ENCODE results near the gene DDX24.
A peak's percentile ranks its signal among the peaks of the same experiment; 100 is the strongest.

The DDX24 gene, protein sequence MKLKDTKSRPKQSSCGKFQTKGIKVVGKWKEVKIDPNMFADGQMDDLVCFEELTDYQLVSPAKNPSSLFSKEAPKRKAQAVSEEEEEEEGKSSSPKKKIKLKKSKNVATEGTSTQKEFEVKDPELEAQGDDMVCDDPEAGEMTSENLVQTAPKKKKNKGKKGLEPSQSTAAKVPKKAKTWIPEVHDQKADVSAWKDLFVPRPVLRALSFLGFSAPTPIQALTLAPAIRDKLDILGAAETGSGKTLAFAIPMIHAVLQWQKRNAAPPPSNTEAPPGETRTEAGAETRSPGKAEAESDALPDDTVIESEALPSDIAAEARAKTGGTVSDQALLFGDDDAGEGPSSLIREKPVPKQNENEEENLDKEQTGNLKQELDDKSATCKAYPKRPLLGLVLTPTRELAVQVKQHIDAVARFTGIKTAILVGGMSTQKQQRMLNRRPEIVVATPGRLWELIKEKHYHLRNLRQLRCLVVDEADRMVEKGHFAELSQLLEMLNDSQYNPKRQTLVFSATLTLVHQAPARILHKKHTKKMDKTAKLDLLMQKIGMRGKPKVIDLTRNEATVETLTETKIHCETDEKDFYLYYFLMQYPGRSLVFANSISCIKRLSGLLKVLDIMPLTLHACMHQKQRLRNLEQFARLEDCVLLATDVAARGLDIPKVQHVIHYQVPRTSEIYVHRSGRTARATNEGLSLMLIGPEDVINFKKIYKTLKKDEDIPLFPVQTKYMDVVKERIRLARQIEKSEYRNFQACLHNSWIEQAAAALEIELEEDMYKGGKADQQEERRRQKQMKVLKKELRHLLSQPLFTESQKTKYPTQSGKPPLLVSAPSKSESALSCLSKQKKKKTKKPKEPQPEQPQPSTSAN

DNA sequence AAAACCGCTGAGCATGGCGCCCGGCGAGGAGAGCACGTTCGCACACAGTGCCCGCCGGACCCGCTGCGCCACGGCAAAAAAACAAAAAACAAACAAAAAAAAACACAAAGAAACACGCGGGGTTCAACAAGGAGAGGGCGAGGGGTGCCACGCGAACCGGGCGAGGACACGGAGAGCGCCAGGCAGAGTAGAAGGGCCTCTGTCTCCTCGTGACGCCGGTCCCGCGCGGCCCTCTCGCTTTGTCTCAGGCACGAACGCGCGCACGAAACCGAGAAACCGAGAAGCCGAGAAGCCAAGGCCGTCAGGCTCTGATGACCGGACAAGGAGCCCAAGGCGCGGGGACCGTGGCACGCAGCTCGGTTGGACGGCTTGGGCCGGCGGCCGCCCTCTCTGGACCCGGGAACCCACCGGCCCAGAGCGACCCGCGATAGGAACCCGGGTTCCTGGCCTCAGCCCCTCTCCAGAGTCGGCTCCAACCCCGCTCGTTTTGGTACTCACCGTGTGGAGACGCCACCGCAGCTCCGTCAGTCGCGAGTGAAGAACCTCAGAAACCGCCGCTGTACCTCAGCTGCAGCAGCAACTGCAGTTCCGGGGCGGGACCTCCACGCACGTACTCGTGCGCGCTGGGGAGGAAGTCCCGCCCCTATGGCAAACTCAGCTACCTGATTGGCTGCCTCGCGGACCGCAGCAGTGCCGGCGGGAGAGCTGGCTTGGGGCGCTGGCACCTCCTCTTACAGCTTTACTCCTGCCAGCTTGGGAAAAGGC lies at the start of gene DDX24, which contains the start of gene IFI27L1:
Gene DDX24 (minus strand): TSS at position 582 of the 765 bp plus-strand sequence. CDS start 1,460 bp downstream, outside the sequence.
Gene IFI27L1 (plus strand): TSS at position 690 of the 765 bp plus-strand sequence. CDS start 15,628 bp downstream, outside the sequence.
- peak; percentile 99 for DNase-seq (ENCODE audit: low spot score)

DNA sequence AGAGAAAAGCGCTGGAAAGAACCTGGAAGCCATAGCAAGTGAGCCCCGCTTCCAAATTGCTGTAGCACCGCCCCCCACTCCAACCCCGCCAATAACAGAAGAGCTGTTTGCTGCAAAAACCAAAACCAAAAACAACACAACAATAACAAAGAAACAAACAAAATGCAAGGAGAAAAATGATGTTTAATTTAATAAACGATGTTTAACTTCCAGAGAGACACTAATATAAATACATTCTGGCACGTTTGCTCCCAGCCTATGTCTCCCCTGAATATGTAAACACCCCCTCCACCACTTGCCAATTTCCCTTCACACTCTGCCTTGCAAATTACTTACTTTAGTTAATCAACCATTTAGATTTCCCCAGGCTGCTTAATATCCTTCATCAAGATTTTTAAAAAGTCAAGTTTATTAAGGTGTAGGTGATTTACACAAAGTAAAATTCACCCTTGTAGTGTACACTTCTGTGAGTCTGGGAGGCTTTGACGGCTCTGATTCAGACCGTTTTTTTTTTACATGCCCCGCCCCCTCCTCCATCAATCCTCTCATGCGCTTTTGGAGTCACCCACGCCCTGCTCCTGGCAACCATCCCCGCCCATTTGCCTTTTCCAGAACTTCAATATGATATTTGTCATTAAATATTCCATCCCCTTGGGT lies 48.9 kb upstream of the DDX24 start:
- DNase-seq (ENCODE audit: low spot score), result peak; percentile 55

DNA sequence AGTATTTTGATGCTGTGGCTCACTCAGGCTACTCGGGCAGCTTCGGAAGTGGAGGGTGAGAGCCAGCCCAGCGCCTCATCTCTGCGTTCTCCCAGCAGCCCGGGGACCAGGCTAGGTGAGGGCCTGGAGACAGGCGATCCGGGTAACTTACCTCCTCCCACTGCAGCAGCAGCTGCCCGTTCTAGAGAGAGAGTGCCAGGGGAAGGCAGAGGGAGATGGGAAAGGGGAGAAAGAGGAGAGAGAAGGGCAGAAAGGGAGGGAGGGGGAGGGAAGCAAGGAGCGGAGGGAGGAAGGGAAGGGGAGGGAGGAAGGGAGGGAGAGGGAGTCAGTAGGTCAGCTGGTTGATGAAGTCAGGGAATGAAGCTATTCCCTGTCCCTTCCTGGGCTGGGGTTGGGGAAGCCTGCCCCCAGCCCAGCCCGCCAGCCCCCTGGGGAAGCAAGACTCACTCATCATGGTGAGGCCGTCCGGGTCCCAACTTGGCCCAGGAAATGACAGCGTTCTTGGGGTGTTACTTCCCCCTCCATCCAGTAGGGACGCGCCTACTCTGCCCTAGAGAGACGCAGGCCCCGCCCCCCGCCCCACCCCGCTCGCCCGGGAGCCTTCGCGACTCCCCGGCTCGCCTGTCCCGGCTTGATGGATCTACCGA lies 48.2 kb upstream of the DDX24 start, which contains the start of gene IFI27L2:
Gene IFI27L2 (minus strand): TSS at position 494 of the 647 bp plus-strand sequence. CDS start 40 bp downstream, at position 454.
- peak; percentile 92 for DNase-seq (ENCODE audit: low spot score)

DNA sequence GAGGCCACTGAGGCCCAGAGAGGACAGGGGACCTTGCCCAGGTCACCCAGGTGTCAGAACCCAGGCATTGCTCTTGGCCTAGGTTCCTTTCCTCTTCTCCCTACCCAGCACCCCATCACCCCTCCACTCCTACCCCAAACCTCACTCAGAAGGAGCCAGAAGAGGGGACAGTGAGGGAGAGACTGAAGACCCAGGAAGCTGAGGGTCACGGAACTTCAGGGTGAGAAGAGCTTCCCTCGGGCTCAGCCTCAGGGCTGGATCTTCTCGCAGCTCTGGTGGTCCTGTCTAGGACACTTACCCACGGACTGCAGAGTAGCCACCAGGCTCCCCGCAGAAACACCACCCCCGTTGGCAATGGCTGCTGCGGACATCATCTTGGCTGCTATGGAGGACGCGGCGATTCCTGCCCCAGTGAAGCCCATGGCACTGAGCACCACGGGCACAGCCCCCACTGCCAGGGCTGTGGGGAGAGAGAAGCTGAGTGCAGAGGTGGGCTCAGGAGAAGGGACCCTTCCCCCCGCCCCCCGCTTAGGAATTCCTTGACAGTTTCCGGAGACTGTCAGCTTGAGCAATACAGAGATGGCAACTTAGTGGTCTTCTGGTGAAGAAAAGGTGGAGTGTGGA lies 47.3 kb upstream of the DDX24 start:
- no peak for DNase-seq (ENCODE audit: low spot score)

DNA sequence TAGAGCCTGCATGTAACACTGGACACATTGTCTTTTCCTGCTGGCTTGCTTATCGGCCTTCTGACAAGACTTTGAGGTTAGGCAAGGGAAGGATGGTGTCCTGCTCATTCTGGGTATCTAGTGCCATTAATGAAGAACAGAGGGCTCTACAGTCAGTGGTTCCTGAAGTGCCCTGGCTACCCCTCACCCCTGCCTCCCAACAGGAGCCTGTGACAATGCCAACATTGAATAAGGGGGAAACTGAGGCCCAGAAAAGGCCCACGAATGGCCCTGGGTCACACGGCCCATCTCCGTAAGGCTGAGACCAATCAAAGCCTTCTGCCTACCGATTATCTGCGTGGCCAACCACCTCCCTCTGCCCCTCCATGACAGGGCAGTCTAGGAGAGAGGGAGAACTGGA lies 46.3 kb upstream of the DDX24 start:
- DNase-seq (ENCODE audit: low spot score), result no peak

DNA sequence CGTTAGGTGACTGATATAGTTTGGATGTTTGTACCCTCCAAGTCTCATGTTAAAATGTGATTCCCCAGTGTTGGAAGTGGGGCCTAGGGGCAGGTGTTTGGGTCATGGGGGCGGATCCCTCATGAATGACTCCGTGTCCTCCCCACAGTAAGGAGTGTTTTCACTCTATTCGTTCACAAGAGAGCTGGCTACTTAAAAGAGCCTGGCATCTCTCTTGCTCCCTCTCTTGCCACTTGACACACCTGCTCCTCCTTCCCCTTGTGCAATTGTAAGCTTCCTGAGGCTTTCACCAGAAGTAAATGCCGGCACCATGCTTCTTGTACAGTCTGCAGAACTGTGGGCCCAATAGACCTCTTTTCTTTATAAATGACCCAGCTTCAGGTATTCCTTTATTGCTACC lies 45.8 kb upstream of the DDX24 start:
- no peak for DNase-seq (ENCODE audit: low spot score)

DNA sequence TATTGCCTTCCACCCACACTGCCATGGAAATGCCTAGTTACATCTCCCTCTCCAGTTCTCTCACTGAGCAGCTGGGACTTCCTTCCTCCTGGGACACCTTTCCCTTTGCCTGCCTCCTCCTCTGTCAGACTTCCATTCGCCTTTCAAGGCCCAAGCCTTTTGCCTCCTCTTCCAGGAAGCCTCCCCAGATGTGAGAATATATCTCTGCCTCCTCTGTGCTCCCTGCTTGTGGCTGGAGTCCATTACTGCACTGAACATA lies 45.3 kb upstream of the DDX24 start:
- no peak for DNase-seq (ENCODE audit: low spot score)

DNA sequence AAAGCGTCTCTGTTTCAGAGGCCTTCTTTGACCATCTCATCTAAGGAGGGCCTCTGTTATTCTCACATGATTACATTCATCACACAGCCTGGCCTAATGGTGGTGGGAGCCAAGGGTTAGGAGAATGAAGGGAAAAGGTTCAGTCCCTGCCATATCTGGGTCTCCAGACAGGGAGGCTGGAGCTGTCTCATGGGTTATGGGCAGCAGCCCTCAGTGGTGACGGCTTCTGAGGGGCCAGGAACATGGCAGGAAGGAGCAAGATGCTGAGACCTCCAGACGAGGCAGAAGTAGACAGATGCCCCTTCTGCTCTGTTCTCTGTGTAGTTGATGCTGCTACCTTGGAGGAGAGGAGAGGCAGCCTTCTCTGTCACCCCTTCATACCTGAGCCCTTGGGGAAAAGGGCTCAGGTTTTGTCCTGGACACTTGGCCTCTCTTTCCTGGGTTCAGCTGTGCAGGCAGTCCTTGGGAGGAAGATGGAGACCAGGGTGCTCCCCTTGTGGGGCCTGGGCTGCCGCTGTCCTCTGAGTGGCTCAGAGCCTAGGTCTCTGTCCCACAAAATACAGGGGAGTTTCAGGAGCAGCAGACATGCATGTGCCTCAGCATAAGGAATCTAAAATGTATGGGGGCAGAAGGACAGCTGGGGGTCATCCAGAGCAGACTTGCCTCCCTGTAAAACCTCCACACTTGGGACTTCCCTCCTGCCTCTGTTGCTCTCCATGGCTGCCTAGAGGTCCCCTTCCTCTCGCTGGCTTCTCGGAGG lies 44.8 kb upstream of the DDX24 start:
- no peak for DNase-seq (ENCODE audit: low spot score)

DNA sequence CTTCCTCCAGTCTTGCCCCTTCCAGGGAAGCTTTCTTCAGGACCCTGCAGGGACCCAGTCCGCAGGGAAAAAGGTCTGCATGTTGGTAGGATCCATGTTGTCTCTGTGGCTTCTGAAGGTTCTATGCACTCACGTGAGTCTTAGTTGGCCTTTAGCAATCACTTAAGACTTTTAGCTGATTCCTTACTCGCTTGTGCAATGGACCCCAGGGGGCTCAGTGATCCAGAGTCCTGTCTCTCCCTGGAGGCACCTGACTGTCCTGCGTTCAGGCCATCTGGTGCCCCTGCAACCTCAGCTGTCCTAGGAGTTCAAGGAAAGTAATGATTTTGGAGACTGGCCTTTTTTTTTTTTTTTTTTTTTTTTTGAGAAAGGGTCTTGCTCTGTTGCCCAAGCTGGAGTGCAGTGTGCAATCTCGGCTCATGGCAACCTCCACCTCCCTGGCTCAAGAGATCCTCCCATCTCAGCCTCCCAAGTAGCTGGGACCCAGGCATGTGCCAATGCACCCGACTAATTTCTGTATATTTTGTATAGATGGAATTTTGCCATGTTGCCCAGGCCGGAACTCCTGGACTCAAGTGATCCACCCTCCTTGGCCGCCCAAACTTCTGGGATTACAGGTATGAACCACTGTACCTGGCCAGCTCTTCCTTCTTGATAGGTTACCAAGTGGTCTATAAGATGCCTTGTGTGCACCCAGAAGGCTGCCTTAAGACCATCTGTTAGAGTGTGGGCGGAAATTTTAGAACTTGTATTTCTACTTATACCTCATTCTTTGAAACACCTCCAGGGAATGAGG lies 43.8 kb upstream of the DDX24 start:
- no peak for DNase-seq (ENCODE audit: low spot score)

DNA sequence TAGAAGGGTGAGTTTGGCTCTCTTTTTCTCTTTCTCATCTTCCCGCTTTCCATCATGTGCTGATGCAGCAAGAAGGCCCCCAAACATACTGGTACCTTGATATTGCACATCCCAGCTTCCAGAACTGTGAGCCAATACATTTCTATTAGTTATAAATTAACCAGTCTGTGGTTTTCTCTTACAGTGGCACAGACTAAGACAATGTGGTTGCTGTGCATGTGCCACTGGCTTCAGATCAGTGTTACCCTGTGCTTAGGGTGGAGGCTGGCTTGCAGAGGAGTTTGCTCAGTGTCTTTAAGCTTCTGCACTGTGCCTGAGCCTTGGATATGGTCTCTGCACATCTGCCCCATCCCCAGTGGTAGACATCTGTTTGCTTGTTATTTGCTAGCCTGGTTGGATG lies 42.9 kb upstream of the DDX24 start:
- no peak for DNase-seq (ENCODE audit: low spot score)

DNA sequence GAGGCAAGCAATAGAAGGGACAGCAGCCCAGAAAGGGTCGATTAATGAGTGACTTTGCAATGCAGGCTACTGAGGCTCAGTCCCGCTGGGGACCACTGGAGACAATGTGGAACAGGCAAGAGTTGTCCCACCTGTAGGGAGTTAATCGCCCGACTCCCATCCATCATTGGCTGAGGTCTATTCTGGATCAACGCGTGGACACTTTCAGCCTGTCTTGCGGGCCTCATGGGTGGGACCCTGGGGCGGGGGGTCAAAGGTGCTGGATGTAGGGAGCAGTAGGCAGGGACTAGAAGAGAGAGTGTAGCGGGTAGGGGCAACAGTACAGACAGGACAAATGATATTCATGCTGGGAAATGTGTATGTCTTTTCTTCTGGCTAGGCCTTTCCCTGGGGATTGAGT lies 42.3 kb upstream of the DDX24 start:
- no peak for DNase-seq (ENCODE audit: low spot score)

DNA sequence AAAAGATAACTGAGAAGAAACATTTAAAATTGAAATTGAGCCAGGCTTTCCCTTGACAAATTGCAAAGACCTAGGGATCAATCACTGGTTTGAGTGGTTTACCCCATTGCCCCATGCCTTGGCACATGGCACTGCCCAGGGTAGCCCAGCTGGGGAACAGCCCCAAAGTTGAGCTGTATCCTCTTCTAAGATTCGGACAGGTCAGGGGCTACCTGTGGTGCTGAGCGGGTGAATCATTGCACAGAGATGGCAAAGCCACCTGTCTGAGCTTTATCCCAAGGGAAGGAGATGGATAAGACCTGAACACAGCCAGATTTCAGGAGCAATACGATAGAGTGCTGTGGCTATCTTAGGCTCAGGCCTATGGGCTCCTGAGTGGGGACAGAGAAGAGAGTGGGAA lies 41.4 kb upstream of the DDX24 start:
- DNase-seq (ENCODE audit: low spot score), result no peak

DNA sequence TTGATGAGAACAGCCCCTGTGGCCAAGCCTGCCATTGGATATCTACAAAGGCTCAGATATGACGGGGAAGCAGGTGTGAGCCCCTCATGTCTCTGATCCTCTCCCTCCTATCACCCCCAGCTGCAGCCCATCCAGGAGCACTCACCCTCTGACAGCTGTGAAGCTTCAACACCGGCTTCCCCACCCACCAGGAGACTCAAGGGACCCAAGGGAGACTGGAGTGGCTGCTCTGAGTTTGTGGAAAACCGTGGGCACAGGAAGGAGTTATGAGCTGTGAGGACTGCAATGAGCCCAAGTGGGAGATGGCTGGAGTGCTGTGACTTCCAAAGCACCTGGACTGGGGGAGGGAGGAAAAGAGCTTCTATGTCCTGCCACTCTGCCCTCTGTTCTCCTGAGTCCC lies 40.5 kb upstream of the DDX24 start:
- no peak for DNase-seq (ENCODE audit: low spot score)

DNA sequence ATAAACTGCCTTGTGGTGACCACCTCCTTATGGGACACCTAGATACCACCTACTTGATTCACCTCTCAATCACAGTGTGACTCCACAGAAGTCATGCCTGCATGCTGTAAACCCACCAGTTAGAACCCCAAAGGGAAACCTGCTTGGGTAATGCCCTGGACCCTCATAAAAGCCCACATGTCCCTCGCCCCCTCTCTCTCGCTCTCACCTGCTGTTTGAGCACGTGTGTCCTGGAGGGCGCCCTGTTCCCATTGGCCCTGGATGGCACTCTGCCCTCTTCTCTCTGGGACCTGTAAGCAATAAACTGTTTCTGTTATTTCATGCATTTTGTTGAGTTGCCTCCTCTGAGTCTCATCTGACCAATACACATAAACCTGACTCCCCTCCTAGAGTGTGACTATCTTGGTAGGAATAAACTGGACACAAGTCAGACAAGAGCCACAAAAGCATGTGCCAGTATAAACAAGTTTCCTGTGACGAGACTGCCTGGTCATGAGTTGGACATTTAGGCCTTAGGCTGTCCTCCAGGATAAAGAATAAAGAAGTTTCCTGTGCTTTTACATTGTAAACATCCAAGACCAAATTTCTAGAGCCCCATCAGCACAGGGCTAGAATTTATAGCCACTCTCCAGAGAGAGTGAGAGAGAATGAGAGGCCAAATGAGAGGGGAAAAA lies 39.8 kb upstream of the DDX24 start:
- DNase-seq (ENCODE audit: low spot score), result no peak

DNA sequence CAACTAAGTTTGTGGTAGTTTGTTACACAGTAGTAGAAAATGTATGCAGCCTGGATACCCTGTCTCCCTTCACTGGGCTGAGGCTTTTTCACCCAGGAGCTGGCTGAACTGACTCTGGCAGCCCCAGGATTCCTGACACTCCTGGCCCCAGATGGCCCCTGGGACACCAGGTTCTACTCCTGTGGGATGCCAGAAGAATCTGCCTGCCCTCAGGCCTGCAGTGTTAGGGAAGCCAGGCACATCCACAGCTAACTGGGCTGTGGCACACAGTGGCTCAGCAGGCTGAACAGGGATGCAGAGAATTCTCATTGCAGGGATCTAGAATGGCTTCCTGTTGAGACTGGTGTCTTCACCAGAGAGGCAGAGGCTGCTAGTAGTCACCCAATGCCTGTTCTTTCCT lies 38.1 kb upstream of the DDX24 start:
- no peak for DNase-seq (ENCODE audit: low spot score)

DNA sequence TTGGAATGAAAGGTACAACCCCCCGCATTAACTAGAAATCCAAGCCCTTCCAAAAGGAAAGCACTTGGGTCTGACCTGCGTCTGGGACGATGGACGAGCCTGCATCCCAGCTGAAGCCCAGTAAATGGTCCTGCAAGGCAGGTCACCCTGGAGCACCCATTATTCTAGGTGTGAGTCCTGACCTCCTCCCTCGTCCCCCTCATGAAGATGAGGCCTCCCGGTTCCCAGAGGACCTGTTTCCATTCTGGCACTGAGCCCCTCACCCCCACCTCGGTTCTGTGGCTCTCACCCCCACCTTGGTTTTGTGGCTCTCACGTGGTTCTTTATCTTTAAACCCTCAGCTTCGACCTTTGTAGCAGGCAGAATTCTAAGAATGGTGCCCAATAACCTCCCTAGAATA lies 36.9 kb upstream of the DDX24 start:
- DNase-seq (ENCODE audit: low spot score), result no peak

DNA sequence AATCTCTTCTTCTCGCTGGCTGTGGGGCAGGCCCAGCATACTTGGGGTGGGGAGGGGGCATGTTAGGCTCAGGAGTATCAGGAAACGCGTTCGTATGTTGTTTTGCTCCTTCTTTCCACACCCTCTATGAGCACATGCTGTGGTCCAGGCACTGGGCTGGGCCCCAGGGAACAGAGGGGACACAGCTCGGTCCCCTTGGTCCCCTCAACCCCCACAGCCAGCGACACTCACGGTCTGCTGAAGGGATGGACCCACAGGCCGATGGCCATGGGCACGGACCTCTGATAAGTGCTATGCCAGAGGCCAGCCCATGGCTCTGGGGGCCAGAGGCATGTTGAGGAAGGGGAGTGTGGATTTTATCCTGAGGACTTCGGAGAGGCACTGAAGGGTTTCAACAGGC lies 35.7 kb upstream of the DDX24 start:
- no peak for DNase-seq (ENCODE audit: low spot score)

DNA sequence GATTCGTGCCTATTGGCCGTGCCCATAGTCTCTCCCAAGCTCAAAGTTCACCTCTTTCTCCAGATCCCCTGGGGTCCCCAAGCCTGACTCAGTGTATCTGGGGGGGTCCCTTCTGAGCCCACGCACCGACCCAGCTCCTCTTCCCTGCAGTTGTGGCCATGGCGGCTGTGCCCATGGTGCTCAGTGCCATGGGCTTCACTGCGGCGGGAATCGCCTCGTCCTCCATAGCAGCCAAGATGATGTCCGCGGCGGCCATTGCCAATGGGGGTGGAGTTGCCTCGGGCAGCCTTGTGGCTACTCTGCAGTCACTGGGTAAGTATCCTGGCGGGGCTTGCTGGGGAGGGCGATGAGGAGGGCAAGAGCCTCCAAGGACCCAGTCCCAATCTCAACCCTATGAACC lies 34.6 kb upstream of the DDX24 start:
- no peak for DNase-seq (ENCODE audit: low spot score)

Data from iPS-NIHi11 (cell line).